Colonic mucosa (tissue), 4 donors: ENCODE measurements around the gene FAM118B. TPM values are rescaled to one million over a fixed set of nuclear protein-coding genes. Genes with fewer than 3 reads are reported as not detected.
A peak's percentile ranks its signal among the peaks of the same experiment; 100 is the strongest.

ENCODE experiments used
- DNase-seq: peaks from one replicate; pipeline ENCODE4 v3.0.0-alpha.2; 2020
- H3K27ac ChIP-seq: fragments of 200-600 bp; one replicate; pipeline ENCODE4 v1.8.0; 2021
- H3K27me3 ChIP-seq: fragments of 200-600 bp; one replicate; pipeline ENCODE4 v1.8.0; 2021
- H3K36me3 ChIP-seq: fragments of 200-600 bp; one replicate; pipeline ENCODE4 v1.8.0; 2021
- H3K4me1 ChIP-seq: fragments of 200-600 bp; one replicate; pipeline ENCODE4 v1.8.0; 2021; ENCODE audit warnings: mild to moderate bottlenecking
- H3K4me3 ChIP-seq: fragments of 200-600 bp; one replicate; pipeline ENCODE4 v1.8.0; 2021
- H3K9ac ChIP-seq, 2 donors: one replicate each; pipeline ENCODE4 v1.7.0; 2013; ENCODE audit warnings: control low read depth in 2 of 2, low read depth in 2 of 2, low read length in 2 of 2
- H3K9me3 ChIP-seq: fragments of 200-600 bp; one replicate; pipeline ENCODE4 v1.8.0; 2021
- CTCF ChIP-seq: fragments of 200-600 bp; IDR thresholded peaks from one replicate; pipeline ENCODE4 v1.8.0; 2022; ENCODE audit warnings: antibody characterized with exemption, mild to moderate bottlenecking
- intact Hi-C: fragments of 100-400 bp; cut with DNase I; formaldehyde crosslinking; loops from one replicate; pipeline ENCODE4 v1.14.1; 2022
- total RNA-seq, 2 donors: library from RNA; stranded (reverse); fragmentation: NEBNext Ultra II Directional in 1 of 2; extraction: Animal tissue kit (Norgen Biotek cat#: 25700) in 1 of 2; gene quantifications; one replicate each; pipeline ENCODE4 v1.2.1, GENCODE V29; 2021
- donor health status: healthy.
- donor health status: DM: no; HTN: no; CAD: no.
- donor health status: DM: no; HTN: no; CAD: no.

The FAM118B gene
- total RNA-seq, 2 donors from 2014 or later = 57.9 to 58.3 TPM

DNA sequence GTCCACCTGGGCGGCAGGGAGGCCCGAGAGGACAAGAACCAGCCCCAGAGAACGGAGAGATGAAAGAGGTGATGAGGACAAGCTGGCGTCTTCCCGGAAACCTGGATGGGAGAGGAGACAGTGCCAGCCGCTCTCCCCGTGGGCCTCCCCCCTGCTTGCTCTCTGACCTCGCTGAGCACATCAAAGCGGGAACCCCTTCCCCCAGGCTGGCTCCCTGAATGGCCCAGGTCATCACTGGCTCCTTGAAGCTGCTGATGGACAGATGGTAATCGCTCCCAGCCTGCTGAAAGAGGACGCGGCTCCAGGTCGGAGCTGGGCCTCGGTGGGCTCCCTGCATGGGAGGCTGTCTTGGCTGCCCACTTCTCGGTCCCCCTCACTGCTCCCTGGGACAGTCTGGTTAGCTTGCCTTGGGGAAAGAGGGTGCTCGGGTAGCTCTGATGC, 18.5 kb upstream of the FAM118B start:
- no peaks in the 10 kb centered on the region for H3K4me1 ChIP-seq
- H3K27me3 ChIP-seq = no peaks in the 10 kb centered on the region
- no peak for DNase-seq
- TF ChIP-seq CTCF = no peak
- no peak overlapping the region for H3K4me3 ChIP-seq
- peaks cover 2% of the 10 kb centered on the region for H3K36me3 ChIP-seq
- H3K9me3 ChIP-seq = no peaks in the 10 kb centered on the region
- no peak overlapping the region for H3K9ac ChIP-seq
- no peak overlapping the region for H3K27ac ChIP-seq
- intact Hi-C loops = loop anchor here (5.0 kb wide), 2 partner anchors 136 to 251 kb away; no protein-coding TSS in a partner anchor

DNA sequence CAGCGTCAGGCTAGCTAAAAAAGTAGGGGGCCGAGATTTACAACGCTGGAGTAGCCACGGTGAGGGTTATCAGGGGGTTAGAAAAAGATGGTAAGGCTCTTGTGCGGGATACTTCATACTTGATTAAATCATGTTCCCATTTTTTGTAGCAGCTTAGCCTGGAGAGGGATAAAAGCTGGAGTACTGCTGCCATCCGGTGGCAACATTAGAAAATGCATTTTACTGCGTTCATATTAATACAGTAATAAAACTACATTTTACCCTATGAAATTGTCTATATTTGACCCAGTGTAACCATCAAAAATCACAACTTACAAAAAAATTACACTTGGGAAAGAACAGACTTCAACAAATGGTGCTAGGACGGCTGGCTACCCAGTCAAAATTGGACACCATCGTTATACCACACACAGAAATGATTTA, 17.4 kb upstream of the FAM118B start:
- no peak overlapping the region for H3K4me3 ChIP-seq
- H3K4me1 ChIP-seq = no peaks in the 10 kb centered on the region
- no peak overlapping the region for H3K27ac ChIP-seq
- H3K9me3 ChIP-seq = no peaks in the 10 kb centered on the region
- peak; percentile 46 for DNase-seq
- peaks cover 6% of the 10 kb centered on the region for H3K36me3 ChIP-seq
- intact Hi-C loops = loop anchor here (2.0 to 5.0 kb wide), 3 partner anchors 137 to 271 kb away; no protein-coding TSS in a partner anchor
- no peaks in the 10 kb centered on the region for H3K27me3 ChIP-seq
- H3K9ac ChIP-seq = no peak overlapping the region
- TF ChIP-seq CTCF = peak; percentile 57

DNA sequence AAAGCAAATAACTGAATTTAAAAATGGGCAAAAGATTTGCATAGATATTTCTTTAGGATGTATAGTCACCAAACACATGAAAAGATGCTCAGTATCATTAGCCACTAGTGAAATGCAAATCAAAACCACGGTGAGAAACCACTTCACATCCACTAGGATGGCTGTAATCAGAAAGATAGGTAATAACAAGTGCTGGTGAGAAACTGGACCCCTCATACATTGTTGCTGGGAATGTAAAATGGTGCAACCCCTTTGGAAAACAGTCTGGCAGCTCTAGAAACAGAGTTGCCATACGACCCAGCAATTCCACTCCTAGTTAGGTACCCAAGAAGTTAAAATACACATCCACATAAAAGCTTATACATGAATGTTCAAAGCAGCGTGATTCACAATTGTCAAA, 16.5 kb upstream of the FAM118B start:
- DNase-seq = no peak
- H3K9me3 ChIP-seq = no peaks in the 10 kb centered on the region
- H3K36me3 ChIP-seq = peaks cover 6% of the 10 kb centered on the region
- no peaks in the 10 kb centered on the region for H3K4me1 ChIP-seq
- H3K27me3 ChIP-seq = no peaks in the 10 kb centered on the region
- TF ChIP-seq CTCF = no peak
- no peak overlapping the region for H3K4me3 ChIP-seq
- H3K9ac ChIP-seq = no peak overlapping the region
- H3K27ac ChIP-seq = no peak overlapping the region
- intact Hi-C loops = loop anchor here (2.0 kb wide), 1 partner anchor 272 kb away; no protein-coding TSS in a partner anchor

GRCh38 chr11:126197277-126197939, 14.2 kb upstream of the FAM118B start:
- Histone ChIP-seq H3K27ac (no peak overlapping the region), H3K9ac (no peak overlapping the region), H3K27me3 (no peaks in the 10 kb centered on the region), H3K4me3 (no peak overlapping the region), H3K4me1 (no peaks in the 10 kb centered on the region), H3K9me3 (no peaks in the 10 kb centered on the region), H3K36me3 (peaks cover 6% of the 10 kb centered on the region)
- TF ChIP-seq CTCF = no peak
- intact Hi-C loops = no loop called here
- no peak for DNase-seq

GRCh38 chr11:126198648-126199047, 12.9 kb upstream of the FAM118B start:
- H3K27me3 ChIP-seq = no peaks in the 10 kb centered on the region
- no peak for DNase-seq
- H3K4me3 ChIP-seq = no peak overlapping the region
- no peaks in the 10 kb centered on the region for H3K4me1 ChIP-seq
- H3K27ac ChIP-seq = no peak overlapping the region
- peaks cover 11% of the 10 kb centered on the region for H3K36me3 ChIP-seq
- intact Hi-C loops = no loop called here
- no peak for TF ChIP-seq CTCF
- H3K9ac ChIP-seq = no peak overlapping the region
- no peaks in the 10 kb centered on the region for H3K9me3 ChIP-seq
